SK-N-SH (cell line): ENCODE results near the gene CALHM5. TPM values are rescaled to one million over a fixed set of nuclear protein-coding genes. Genes with fewer than 3 reads are reported as not detected.

Experiments used
- CTCF ChIA-PET: fragments of 300-600, 350-600 bp; formaldehyde crosslinking; extraction: SDS; loops from one replicate; lab custom pipeline; 2021; lab: Yijun Ruan, JAX
- POLR2A ChIA-PET: fragments of 350-600 bp; sonication (Branson Sonifier 250); formaldehyde crosslinking; extraction: SDS; loops from one replicate; lab custom pipeline; 2020; ENCODE audit warnings: antibody characterized with exemption, inconsistent platforms; lab: Yijun Ruan, JAX
- DNase-seq: peaks from one replicate; pipeline ENCODE4 v3.0.0; 2012
- H2AFZ ChIP-seq: fragments of 200-600 bp; sonication (generic); 2 replicates; pipeline ENCODE4 v1.8.1; 2016; ENCODE audit warnings: antibody characterized with exemption, mild to moderate bottlenecking, low read depth
- H3F3A ChIP-seq: fragments of 200-600 bp; sonication (generic); replicated peaks from 2 replicates; pipeline ENCODE3; 2016; ENCODE audit warnings: antibody characterized with exemption, mild to moderate bottlenecking; ENCODE audit not compliant: insufficient read depth
- H3K27ac ChIP-seq, 2 experiments: fragments of 200-500 bp in 1 of 2; fragments of 200-600 bp in 1 of 2; sonication (Bioruptor generic) in 1 of 2; sonication (generic), shearing (Covaris generic) in 1 of 2; 2 replicates each; pipeline versions ENCODE4 v1.5.1 to v1.6.1; 2014 to 2016; ENCODE audit warnings: low read depth in 2 of 2, inconsistent platforms in 1 of 2, low read length in 1 of 2, mild to moderate bottlenecking in 1 of 2, mixed read lengths in 1 of 2
- H3K27me3 ChIP-seq: fragments of 200-600 bp; sonication (generic), shearing (Covaris generic); 2 replicates; pipeline ENCODE4 v1.6.1; 2016; ENCODE audit warnings: mixed run types; ENCODE audit not compliant: insufficient read depth
- H3K36me3 ChIP-seq, 2 experiments: fragments of 200-500 bp in 1 of 2; fragments of 200-600 bp in 1 of 2; sonication (Bioruptor generic) in 1 of 2; sonication (generic) in 1 of 2; replicated peaks in 1 of 2; 2 replicates each; pipeline versions ENCODE3 to v1.5.1; 2014 to 2016; ENCODE audit warnings: low read length in 1 of 2, mild to moderate bottlenecking in 1 of 2; ENCODE audit not compliant: insufficient read depth in 2 of 2, control insufficient read depth in 1 of 2
- H3K4me1 ChIP-seq, 2 experiments: fragments of 200-500 bp in 1 of 2; fragments of 200-600 bp in 1 of 2; sonication (Bioruptor generic) in 1 of 2; sonication (generic), shearing (Covaris generic) in 1 of 2; 2 replicates each; pipeline versions ENCODE4 v1.5.1 to v1.6.1; 2014 to 2016; ENCODE audit warnings: low read depth in 1 of 2, low read length in 1 of 2, mixed run types in 1 of 2; ENCODE audit not compliant: insufficient read depth in 2 of 2, control insufficient read depth in 1 of 2
- H3K4me2 ChIP-seq: fragments of 200-600 bp; sonication (generic), shearing (Covaris generic); 2 replicates; pipeline ENCODE4 v1.6.1; 2017; ENCODE audit warnings: mixed run types
- H3K4me3 ChIP-seq, 2 experiments: fragments of 200-500 bp in 1 of 2; fragments of 200-600 bp in 1 of 2; sonication (Bioruptor generic) in 1 of 2; sonication (generic), shearing (Covaris generic) in 1 of 2; 2 replicates each; pipeline versions ENCODE4 v1.5.1 to v1.8.1; 2014 to 2016; ENCODE audit warnings: low read depth in 2 of 2, inconsistent platforms in 1 of 2, low read length in 1 of 2, mild to moderate bottlenecking in 1 of 2, mixed read lengths in 1 of 2, moderate library complexity in 1 of 2
- H3K79me2 ChIP-seq: fragments of 200-600 bp; sonication (generic); 2 replicates; pipeline ENCODE4 v1.8.1; 2017; ENCODE audit warnings: mild to moderate bottlenecking; ENCODE audit not compliant: insufficient read depth
- H3K9ac ChIP-seq: fragments of 200-600 bp; sonication (generic); 2 replicates; pipeline ENCODE4 v1.6.1; 2017; ENCODE audit warnings: mixed run types
- H3K9me2 ChIP-seq: fragments of 200-600 bp; sonication (generic); 2 replicates; pipeline ENCODE4 v1.6.1; 2017; ENCODE audit warnings: mixed run types
- H3K9me3 ChIP-seq: fragments of 200-600 bp; sonication (generic); 2 replicates; pipeline ENCODE4 v1.6.1; 2017; ENCODE audit warnings: mixed run types, mild to moderate bottlenecking, moderate library complexity
- H4K20me1 ChIP-seq: fragments of 200-600 bp; sonication (generic); 2 replicates; pipeline ENCODE4 v1.6.1; 2017; ENCODE audit warnings: mild to moderate bottlenecking, mixed run types; ENCODE audit not compliant: insufficient read depth
- CTCF ChIP-seq: fragments of 200-600 bp; sonication (generic); IDR thresholded peaks from 2 replicates; pipeline ENCODE4 v1.6.1; 2017; ENCODE audit warnings: antibody characterized with exemption, mild to moderate bottlenecking, moderate library complexity
- ELF1 ChIP-seq: IDR thresholded peaks from 2 replicates; pipeline ENCODE4 v1.4.0; 2012
- EP300 ChIP-seq, 2 experiments: IDR thresholded peaks; 2 replicates each; pipeline versions ENCODE4 v1.4.0 to v1.6.1; 2012; ENCODE audit warnings: borderline replicate concordance in 1 of 2, low read depth in 1 of 2, low read length in 1 of 2
- FOXJ3 ChIP-seq: sonication (generic); formaldehyde crosslinking; IDR thresholded peaks from 2 replicates; pipeline ENCODE4 v1.5.1; 2020; ENCODE audit warnings: mild to moderate bottlenecking, missing genetic modification reagents
- GATA2 ChIP-seq: sonication (generic); formaldehyde crosslinking; IDR thresholded peaks from 2 replicates; pipeline ENCODE4 v1.5.0; 2020; ENCODE audit warnings: mild to moderate bottlenecking, missing genetic modification reagents
- IRF3 ChIP-seq: fragments of 150-350 bp; IDR thresholded peaks from 2 replicates; pipeline ENCODE4 v1.6.1; 2016; ENCODE audit warnings: mild to moderate bottlenecking, low read depth, low read length
- JUND ChIP-seq: IDR thresholded peaks from 2 replicates; pipeline ENCODE4 v1.4.0; 2012
- MAX ChIP-seq: IDR thresholded peaks from 2 replicates; pipeline ENCODE4 v1.4.0; 2012; ENCODE audit warnings: low read depth
- NFIC ChIP-seq: IDR thresholded peaks from 2 replicates; pipeline ENCODE4 v1.4.0; 2012; ENCODE audit warnings: borderline replicate concordance
- PBX3 ChIP-seq: IDR thresholded peaks from 2 replicates; pipeline ENCODE4; 2012
- POLR2AphosphoS5 ChIP-seq: IDR thresholded peaks from 2 replicates; pipeline ENCODE4 v1.6.1; 2012; ENCODE audit warnings: low read depth, low read length
- REST ChIP-seq: IDR thresholded peaks from 2 replicates; pipeline ENCODE4 v1.6.1; 2012; ENCODE audit warnings: mild to moderate bottlenecking, low read depth, low read length, moderate library complexity
- RFX5 ChIP-seq: IDR thresholded peaks from 2 replicates; pipeline ENCODE4 v1.6.1; 2012; ENCODE audit warnings: mild to moderate bottlenecking, improper control_type of control experiment, low read length
- SIN3A ChIP-seq: IDR thresholded peaks from 2 replicates; pipeline ENCODE4 v1.6.1; 2012; ENCODE audit warnings: low read depth, mild to moderate bottlenecking, low read length, moderate library complexity, borderline replicate concordance
- SMC3 ChIP-seq: IDR thresholded peaks from 2 replicates; pipeline ENCODE4 v1.6.1; 2012; ENCODE audit warnings: low read depth, low read length, improper control_type of control experiment
- TAF1 ChIP-seq: IDR thresholded peaks from 2 replicates; pipeline ENCODE4 v1.6.1; 2012; ENCODE audit warnings: low read depth, mild to moderate bottlenecking, low read length, moderate library complexity, borderline replicate concordance
- USF2 ChIP-seq: fragments of 150-350 bp; IDR thresholded peaks from 2 replicates; pipeline ENCODE4 v1.6.1; 2017; ENCODE audit warnings: antibody characterized with exemption, low read length, low read depth, borderline replicate concordance
- polyA plus RNA-seq, 3 experiments: library from polyadenylated mRNA; depleted of rRNA; stranded (reverse); fragments of >200 nt; gene quantifications; 2 replicates each; pipeline ENCODE4 v1.2.3, GENCODE V29; 2012

Gene CALHM5
- polyA plus RNA-seq, 1 of the 3 experiments (the other 2 are of a cell fraction): 0.38 TPM

GRCh38 chr6:116553451-116553850 is 42.0 kb downstream of the CALHM5 start, which contains the start of gene CALHM4:
TSS of gene CALHM4 (plus strand) at chr6:116553751. CDS start at chr6:116553794, 43 bp downstream.
- H3K9me3 ChIP-seq: no peaks in the 10 kb centered on the region
- POLR2A ChIA-PET: no interaction called here
- no peak within 1 kb of the TSS for H3K27ac ChIP-seq
- H3K4me1 ChIP-seq: peaks cover 0 to 20% of the 10 kb centered on the region in 2 experiments; a peak in 3 of 4 replicates
- no peaks in the 10 kb centered on the region for H3K36me3 ChIP-seq
- no peak for DNase-seq
- H3F3A ChIP-seq: peaks cover 31% of the 10 kb centered on the region
- H3K4me3 ChIP-seq: no peak within 1 kb of the TSS
- H3K9ac ChIP-seq: no peak within 1 kb of the TSS
- H3K79me2 ChIP-seq: no peaks in the 10 kb centered on the region
- CTCF ChIA-PET: interaction anchor here (0.6 to 2.2 kb wide), 6 partner anchors 15 to 265 kb away, joined by 3 to 13 read pairs (median 3); no protein-coding TSS in a partner anchor
- no peak within 1 kb of the TSS for H3K4me2 ChIP-seq
- no peaks in the 10 kb centered on the region for H4K20me1 ChIP-seq
- H3K27me3 ChIP-seq: no peaks in the 10 kb centered on the region
- TF ChIP-seq MAX (no peak), IRF3 (no peak), JUND (no peak), SIN3A (no peak), CTCF (no peak), POLR2AphosphoS5 (no peak), EP300 (IDR thresholded peaks at IDR 0.05; ENCODE audit: borderline replicate concordance in 1 of 2, low read depth in 1 of 2, low read length in 1 of 2) (no peak), FOXJ3 (CRISPR knock-in tag) (no peak), SMC3 (no peak), GATA2 (CRISPR knock-in tag) (no peak), PBX3 (no peak), ELF1 (no peak), RFX5 (no peak), USF2 (no peak), TAF1 (no peak), REST (no peak), NFIC (no peak)
- H3K9me2 ChIP-seq: no peaks in the 10 kb centered on the region
- H2AFZ ChIP-seq: no peak within 1 kb of the TSS
